GM23338 (cell line): ENCODE data around the gene BAG3. TPM values are rescaled to one million over a fixed set of nuclear protein-coding genes. Genes with fewer than 3 reads are reported as not detected.

ENCODE experiments used
- ATAC-seq: fragments of 200-7000 bp; cut with Tn5 transposase; 3 replicates; pipeline ENCODE4 v1.9.1; 2020
- DNase-seq: peaks from one replicate; pipeline ENCODE4 v3.0.0-alpha.2; 2015; ENCODE audit warnings: low spot score
- H2AFZ ChIP-seq: fragments of 200-600 bp; sonication (generic); 2 replicates; pipeline ENCODE4 v1.8.0; 2016; ENCODE audit warnings: antibody characterized with exemption, mild to moderate bottlenecking, moderate library complexity
- H3F3A ChIP-seq: fragments of 200-600 bp; sonication (generic); replicated peaks from 2 replicates; pipeline ENCODE4 v1.8.0; 2017; ENCODE audit warnings: antibody characterized with exemption, mixed run types, low read depth
- H3K27ac ChIP-seq: fragments of 200-600 bp; sonication (generic); 2 replicates; pipeline ENCODE4 v1.6.1; 2016; ENCODE audit warnings: low read depth
- H3K27me3 ChIP-seq: fragments of 200-600 bp; sonication (generic); 2 replicates; pipeline ENCODE4 v1.8.0; 2016; ENCODE audit warnings: mild to moderate bottlenecking, mixed run types, moderate library complexity; ENCODE audit not compliant: insufficient read depth
- H3K36me3 ChIP-seq: fragments of 200-600 bp; sonication (generic); 2 replicates; pipeline ENCODE4 v1.8.0; 2016; ENCODE audit warnings: mild to moderate bottlenecking; ENCODE audit not compliant: insufficient read depth
- H3K4me1 ChIP-seq: fragments of 200-600 bp; sonication (generic); 2 replicates; pipeline ENCODE4 v1.8.0; 2016; ENCODE audit warnings: mild to moderate bottlenecking, moderate library complexity; ENCODE audit not compliant: insufficient read depth
- H3K4me2 ChIP-seq: fragments of 200-600 bp; sonication (generic); 2 replicates; pipeline ENCODE4 v1.7.1; 2017; ENCODE audit warnings: mixed run types
- H3K4me3 ChIP-seq: fragments of 200-600 bp; sonication (generic); 2 replicates; pipeline ENCODE4 v1.6.1; 2016; ENCODE audit warnings: mixed run types
- H3K79me2 ChIP-seq: fragments of 200-600 bp; sonication (generic); replicated peaks from 2 replicates; pipeline ENCODE4 v1.8.0; 2017; ENCODE audit warnings: mild to moderate bottlenecking; ENCODE audit not compliant: insufficient read depth
- H3K9me2 ChIP-seq: fragments of 200-600 bp; sonication (generic); 2 replicates; pipeline ENCODE4 v1.8.0; 2017; ENCODE audit not compliant: insufficient read depth
- H4K20me1 ChIP-seq: fragments of 200-600 bp; sonication (generic); replicated peaks from 2 replicates; pipeline ENCODE4 v1.8.0; 2017; ENCODE audit warnings: mild to moderate bottlenecking; ENCODE audit not compliant: insufficient read depth
- H3K27ac Mint-ChIP-seq: 2 replicates; pipeline ENCODE4 v1.8.0; 2020; ENCODE audit warnings: inconsistent platforms, mild to moderate bottlenecking, moderate library complexity, mixed read lengths
- H3K27me3 Mint-ChIP-seq: 3 replicates; pipeline ENCODE4 v1.8.0; 2022; ENCODE audit warnings: low read depth, mild to moderate bottlenecking, moderate library complexity, mixed read lengths, inconsistent platforms; ENCODE audit not compliant: insufficient read depth, poor library complexity
- H3K36me3 Mint-ChIP-seq: 3 replicates; pipeline ENCODE4 v1.8.0; 2021; ENCODE audit warnings: low read depth, mild to moderate bottlenecking, inconsistent platforms, moderate library complexity, mixed read lengths
- H3K4me1 Mint-ChIP-seq: 3 replicates; pipeline ENCODE4 v1.8.0; 2020; ENCODE audit warnings: mild to moderate bottlenecking, inconsistent platforms, mixed read lengths
- H3K4me3 Mint-ChIP-seq: 3 replicates; pipeline ENCODE4 v1.8.0; 2021; ENCODE audit warnings: moderate library complexity, mild to moderate bottlenecking, inconsistent platforms, mixed read lengths
- H3K9me3 Mint-ChIP-seq: 3 replicates; pipeline ENCODE4 v1.8.0; 2020; ENCODE audit warnings: moderate library complexity, mild to moderate bottlenecking, inconsistent platforms, mixed read lengths
- CREB1 ChIP-seq: fragments of 250-450 bp; sonication (Bioruptor Pico); IDR thresholded peaks from 2 replicates; pipeline ENCODE4 v1.5.0; 2020; ENCODE audit warnings: low read depth, mild to moderate bottlenecking, moderate library complexity
- CTCF ChIP-seq, 2 experiments: fragments of 200-600 bp in 1 of 2; sonication (generic) in 1 of 2; conservative IDR thresholded peaks; 2 replicates each; pipeline versions ENCODE4 v1.5.1 to v1.6.1; 2016 to 2017; ENCODE audit warnings: antibody characterized with exemption in 2 of 2, low read depth in 2 of 2, mild to moderate bottlenecking in 2 of 2, moderate library complexity in 1 of 2
- EZH2 ChIP-seq: fragments of 200-600 bp; sonication (generic); IDR thresholded peaks from one replicate; pipeline ENCODE4 v1.8.0; 2017; ENCODE audit warnings: antibody characterized with exemption, mild to moderate bottlenecking, low read depth; ENCODE audit not compliant: unreplicated experiment
- EZH2phosphoT487 ChIP-seq: fragments of 200-600 bp; sonication (generic); IDR thresholded peaks from one replicate; pipeline ENCODE4 v1.8.1; 2018; ENCODE audit warnings: antibody characterized with exemption; ENCODE audit not compliant: unreplicated experiment
- JUNB ChIP-seq: IDR thresholded peaks from one replicate; pipeline ENCODE4 v1.6.1; 2016; ENCODE audit warnings: antibody characterized with exemption; ENCODE audit not compliant: unreplicated experiment
- STAT1 ChIP-seq: IDR thresholded peaks from one replicate; pipeline ENCODE4 v1.6.1; 2016; ENCODE audit warnings: antibody characterized with exemption; ENCODE audit not compliant: unreplicated experiment
- ZNF114 ChIP-seq: fragments of 250-450 bp; sonication (Bioruptor Pico); IDR thresholded peaks from 2 replicates; pipeline ENCODE4 v1.5.0; 2020; ENCODE audit warnings: mild to moderate bottlenecking, moderate library complexity
- ZNF331 ChIP-seq: fragments of 250-450 bp; sonication (Bioruptor Pico); IDR thresholded peaks from 2 replicates; pipeline ENCODE4 v1.5.0; 2020; ENCODE audit warnings: low read depth, mild to moderate bottlenecking, moderate library complexity
- polyA plus RNA-seq: library from polyadenylated mRNA; unstranded; fragments of >200 nt; fragmentation: Nextera tagmentation; extraction: Ambion mirVana; gene quantifications from 2 replicates; pipeline ENCODE4 v1.2.1, GENCODE V29; 2016
- total RNA-seq: library from RNA; depleted of rRNA; stranded (reverse); fragments of >200 nt; shearing (Covaris generic); gene quantifications from 2 replicates; pipeline ENCODE4 v1.2.3, GENCODE V29; 2014

BAG3 gene
- total and polyA plus RNA-seq, 2 experiments from 2014 or later = 8.2 to 8.4 TPM

- no peak for TF ChIP-seq EZH2phosphoT487
- no peak for TF ChIP-seq ZNF114 (CRISPR knock-in tag)
- TF ChIP-seq EZH2 = no peak
- TF ChIP-seq ZNF331 (CRISPR knock-in tag) = no peak
- TF ChIP-seq STAT1 = no peak
- TF ChIP-seq CTCF (conservative IDR thresholded peaks at IDR 0.05; ENCODE audit: low read depth in 2 of 2) = no peak
- H3K4me2 ChIP-seq = no peak overlapping the region
- H3K79me2 ChIP-seq = no peaks in the 10 kb centered on the region
- no peak overlapping the region for H3K4me3 Mint-ChIP-seq
- no peaks in the 10 kb centered on the region for H3K36me3 ChIP-seq
- no peak overlapping the region for H3K4me3 ChIP-seq
- no peaks in the 10 kb centered on the region for H3K36me3 Mint-ChIP-seq
- H3K27ac Mint-ChIP-seq = no peak overlapping the region
- no peaks in the 10 kb centered on the region for H3K9me2 ChIP-seq
- peaks cover 9% of the 10 kb centered on the region for H3K27me3 Mint-ChIP-seq
- no peaks in the 10 kb centered on the region for H3K4me1 ChIP-seq
- no peak overlapping the region for H3K27ac ChIP-seq
- no peaks in the 10 kb centered on the region for H3K27me3 ChIP-seq
- no peak for ATAC-seq
- DNase-seq = no peak
- no peaks in the 10 kb centered on the region for H3K9me3 Mint-ChIP-seq
- H4K20me1 ChIP-seq = no peaks in the 10 kb centered on the region
- no peak overlapping the region for H2AFZ ChIP-seq
- no peaks in the 10 kb centered on the region for H3F3A ChIP-seq
- no peaks in the 10 kb centered on the region for H3K4me1 Mint-ChIP-seq
Observed at GRCh38 chr10:119604468-119604867, 46.7 kb upstream of the BAG3 start.

- Histone ChIP-seq H3K4me2 (no peak overlapping the region), H3K36me3 (no peaks in the 10 kb centered on the region), H3F3A (no peaks in the 10 kb centered on the region), H3K79me2 (no peaks in the 10 kb centered on the region), H3K27me3 (no peaks in the 10 kb centered on the region), H3K27ac (no peak overlapping the region), H3K4me1 (no peaks in the 10 kb centered on the region), H3K9me2 (no peaks in the 10 kb centered on the region), H2AFZ (peak overlapping the region; percentile 5), H3K4me3 (no peak overlapping the region), H4K20me1 (no peaks in the 10 kb centered on the region)
- H3K9me3 Mint-ChIP-seq = peaks cover 8% of the 10 kb centered on the region; the same call in 2 of the 3 replicates
- peak; percentile 73 for DNase-seq
- TF ChIP-seq CREB1 (CRISPR knock-in tag) (no peak), STAT1 (no peak), ZNF331 (CRISPR knock-in tag) (no peak), CTCF (conservative IDR thresholded peaks at IDR 0.05; ENCODE audit: low read depth in 2 of 2) (peak; percentile 70 to 88), EZH2phosphoT487 (no peak), JUNB (no peak)
- H3K36me3 Mint-ChIP-seq = no peaks in the 10 kb centered on the region
- peak; percentile 99 for ATAC-seq
- H3K4me3 Mint-ChIP-seq = no peak overlapping the region; the same call in 2 of the 3 replicates
- peaks cover 8% of the 10 kb centered on the region for H3K27me3 Mint-ChIP-seq
- H3K27ac Mint-ChIP-seq = no peak overlapping the region
- no peaks in the 10 kb centered on the region for H3K4me1 Mint-ChIP-seq
Observed at GRCh38 chr10:119608316-119609155, 42.6 kb upstream of the BAG3 start.
